GM20000 (cell line): ENCODE data around the gene NKX2-3.

ENCODE experiments used
- DNase-seq: peaks from one replicate; pipeline ENCODE4 v3.0.0; 2012; ENCODE audit warnings: low spot score
- TF ChIP-seq, protein P1 (sequence below): IDR thresholded peaks from 2 replicates; pipeline ENCODE4 v1.5.1; 2012; ENCODE audit warnings: mild to moderate bottlenecking, control low read depth; ENCODE audit errors: extremely low read depth, missing control alignments

Gene NKX2-3

DNA sequence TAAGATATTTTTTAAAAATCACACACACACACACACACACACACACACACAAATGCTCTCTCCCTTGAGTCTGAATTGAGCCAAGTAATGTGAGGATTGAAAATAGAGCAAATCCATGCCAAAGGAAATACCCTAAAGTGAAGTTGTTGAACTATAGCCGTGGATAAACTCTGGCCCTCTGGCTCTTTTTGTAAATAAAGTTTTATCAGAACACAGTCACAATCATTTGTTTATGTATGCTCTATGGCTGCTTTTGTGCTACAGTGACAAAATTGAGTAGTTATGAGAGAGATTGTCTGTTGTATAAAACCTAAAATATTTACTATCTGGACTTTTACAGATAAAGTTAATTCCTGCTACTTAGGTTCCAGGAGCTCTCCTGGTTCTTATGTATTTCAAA is 39.1 kb downstream of the NKX2-3 start:
- DNase-seq, result no peak
- TF ChIP-seq, protein P1, sequence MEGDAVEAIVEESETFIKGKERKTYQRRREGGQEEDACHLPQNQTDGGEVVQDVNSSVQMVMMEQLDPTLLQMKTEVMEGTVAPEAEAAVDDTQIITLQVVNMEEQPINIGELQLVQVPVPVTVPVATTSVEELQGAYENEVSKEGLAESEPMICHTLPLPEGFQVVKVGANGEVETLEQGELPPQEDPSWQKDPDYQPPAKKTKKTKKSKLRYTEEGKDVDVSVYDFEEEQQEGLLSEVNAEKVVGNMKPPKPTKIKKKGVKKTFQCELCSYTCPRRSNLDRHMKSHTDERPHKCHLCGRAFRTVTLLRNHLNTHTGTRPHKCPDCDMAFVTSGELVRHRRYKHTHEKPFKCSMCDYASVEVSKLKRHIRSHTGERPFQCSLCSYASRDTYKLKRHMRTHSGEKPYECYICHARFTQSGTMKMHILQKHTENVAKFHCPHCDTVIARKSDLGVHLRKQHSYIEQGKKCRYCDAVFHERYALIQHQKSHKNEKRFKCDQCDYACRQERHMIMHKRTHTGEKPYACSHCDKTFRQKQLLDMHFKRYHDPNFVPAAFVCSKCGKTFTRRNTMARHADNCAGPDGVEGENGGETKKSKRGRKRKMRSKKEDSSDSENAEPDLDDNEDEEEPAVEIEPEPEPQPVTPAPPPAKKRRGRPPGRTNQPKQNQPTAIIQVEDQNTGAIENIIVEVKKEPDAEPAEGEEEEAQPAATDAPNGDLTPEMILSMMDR, result no peak

DNA sequence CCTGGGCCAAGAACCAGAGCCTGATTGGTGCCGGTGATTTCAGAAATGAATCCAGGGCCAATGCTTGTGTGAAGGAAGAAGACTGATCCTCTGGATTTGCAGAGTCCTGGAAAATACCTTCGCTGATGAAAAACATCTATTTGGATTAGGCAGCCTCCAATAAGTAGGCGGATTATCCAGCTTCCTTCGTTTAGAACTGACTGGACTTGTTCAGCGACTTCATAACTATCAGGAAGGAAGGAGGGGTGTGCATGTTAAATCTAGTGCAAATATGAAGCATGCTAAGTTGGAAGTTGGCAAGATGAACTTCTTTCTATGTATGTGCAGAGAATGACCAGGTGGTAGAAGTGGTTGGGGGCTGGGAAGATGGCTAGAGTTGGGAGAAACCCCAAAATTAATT is 41.0 kb downstream of the NKX2-3 start:
- no peak for DNase-seq
- TF ChIP-seq, protein P1, result no peak

DNA sequence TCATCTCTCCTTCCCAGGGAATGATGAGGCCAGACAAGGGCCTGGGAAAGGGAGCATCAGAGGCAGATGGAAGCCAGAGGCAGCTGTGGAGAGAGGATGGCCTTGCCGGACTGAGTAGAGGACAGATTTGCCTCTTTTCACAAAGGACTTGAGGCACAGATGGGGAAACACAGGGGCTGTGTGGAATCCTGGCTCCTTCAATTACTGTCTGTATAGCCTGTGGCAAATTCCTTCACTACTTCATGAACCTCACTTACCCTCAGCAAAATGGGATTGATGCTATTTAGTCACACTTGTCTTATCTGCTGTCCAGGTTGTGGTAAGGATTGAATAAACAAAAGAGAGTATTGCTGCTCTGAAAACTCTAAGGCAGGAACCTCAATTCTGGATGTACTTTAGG is 47.2 kb downstream of the NKX2-3 start:
- DNase-seq, result no peak
- TF ChIP-seq, protein P1, result no peak

DNA sequence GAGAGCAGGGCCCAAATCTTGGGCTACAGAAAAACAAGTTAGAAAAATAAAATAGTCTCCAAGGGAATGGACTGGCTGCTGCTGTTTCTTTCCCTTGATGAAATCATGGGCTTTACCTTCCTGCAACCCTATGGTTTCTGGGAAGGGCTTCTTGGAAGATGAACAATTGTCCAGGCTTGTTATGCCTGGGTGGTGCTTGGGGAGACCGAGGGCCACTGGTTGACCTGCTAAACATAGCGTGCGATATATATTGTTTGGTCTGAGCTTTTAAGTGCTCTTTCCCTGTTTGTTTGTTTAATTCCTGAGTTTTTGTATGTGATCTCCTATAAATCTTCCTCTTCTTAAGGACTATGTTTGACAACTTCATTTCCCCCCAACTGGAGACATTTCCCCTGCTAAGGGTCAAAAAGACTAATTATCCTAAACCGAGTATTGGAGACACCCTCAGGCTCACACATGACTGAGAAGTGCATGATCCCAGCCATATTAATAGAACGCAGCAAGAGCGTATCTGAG is 49.6 kb downstream of the NKX2-3 start:
- no peak for DNase-seq
- TF ChIP-seq, protein P1, result no peak

DNA sequence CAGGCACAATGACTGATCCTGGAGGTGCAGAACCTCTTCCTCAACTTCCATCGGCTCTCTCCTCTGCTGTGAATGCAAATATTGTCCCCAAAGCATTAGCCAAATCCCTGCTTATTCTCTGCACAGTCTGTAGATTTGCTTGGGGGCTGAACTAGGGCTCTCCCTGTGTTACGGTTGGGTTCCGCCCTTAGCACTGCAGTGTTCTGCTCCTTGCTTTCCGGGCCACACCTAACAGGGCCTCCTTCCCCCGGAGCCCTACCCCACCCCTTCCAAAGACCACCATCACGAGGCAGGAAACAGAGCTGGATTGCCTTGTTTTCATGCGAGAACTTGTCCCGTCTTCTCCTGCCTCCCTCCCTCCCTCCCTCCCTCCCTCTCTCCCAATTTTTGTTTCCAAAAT is 50.9 kb downstream of the NKX2-3 start:
- no peak for DNase-seq
- TF ChIP-seq, protein P1, result no peak
